Uterus (tissue), 2 donors: Measurements from ENCODE around the gene ITPR1.

Source experiments
- CTCF ChIP-seq, 4 experiments: fragments of 200-600 bp in 2 of 4; fragments of 450-650 bp in 2 of 4; sonication (generic) in 2 of 4; IDR thresholded peaks; one replicate each; pipeline ENCODE4 v1.5.1; 2016 to 2019; ENCODE audit warnings: antibody characterized with exemption in 4 of 4, mild to moderate bottlenecking in 2 of 4, moderate library complexity in 1 of 4
- POLR2A ChIP-seq, 2 donors: fragments of 450-650 bp; IDR thresholded peaks; one replicate each; pipeline ENCODE4 v1.6.1; 2016; ENCODE audit warnings: antibody characterized with exemption in 2 of 2, mild to moderate bottlenecking in 1 of 2, moderate library complexity in 1 of 2

GRCh38 chr3:4885316-4885715 is 392.2 kb downstream of the ITPR1 start:
- TF ChIP-seq CTCF (IDR thresholded peaks at IDR 0.05) (no peak), POLR2A (IDR thresholded peaks at IDR 0.05) (no peak)
